ENCODE results near the gene C6orf58.

The C6orf58 gene

DNA sequence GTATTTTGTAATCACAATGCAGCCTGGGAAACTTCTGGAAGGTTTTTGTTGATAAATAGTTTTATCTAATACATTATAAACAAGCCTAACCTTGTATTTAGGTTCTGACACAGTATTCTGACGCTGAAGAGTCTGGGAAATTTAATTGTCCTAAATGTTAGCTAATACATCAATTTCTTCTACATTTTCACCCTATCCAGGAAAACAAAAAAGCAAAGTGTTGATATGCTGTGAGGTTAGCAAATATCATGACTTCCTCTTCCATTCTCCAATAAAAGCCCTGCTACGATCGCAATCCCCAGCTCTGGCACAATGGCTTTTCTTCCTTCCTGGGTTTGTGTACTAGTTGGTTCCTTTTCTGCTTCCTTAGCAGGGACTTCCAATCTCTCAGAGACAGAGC lies at the start of gene C6orf58:
C6orf58 (plus strand) TSS at position 301 of the 400 bp plus-strand sequence; CDS start at position 313, 12 bp downstream.
- DNase-seq = no peak

- DNase-seq = no peak
Observed at GRCh38 chr6:127533011-127533410, 44.0 kb upstream of the C6orf58 start.

- no peak for DNase-seq
Observed at GRCh38 chr6:127533736-127534135, 43.2 kb upstream of the C6orf58 start.

DNA sequence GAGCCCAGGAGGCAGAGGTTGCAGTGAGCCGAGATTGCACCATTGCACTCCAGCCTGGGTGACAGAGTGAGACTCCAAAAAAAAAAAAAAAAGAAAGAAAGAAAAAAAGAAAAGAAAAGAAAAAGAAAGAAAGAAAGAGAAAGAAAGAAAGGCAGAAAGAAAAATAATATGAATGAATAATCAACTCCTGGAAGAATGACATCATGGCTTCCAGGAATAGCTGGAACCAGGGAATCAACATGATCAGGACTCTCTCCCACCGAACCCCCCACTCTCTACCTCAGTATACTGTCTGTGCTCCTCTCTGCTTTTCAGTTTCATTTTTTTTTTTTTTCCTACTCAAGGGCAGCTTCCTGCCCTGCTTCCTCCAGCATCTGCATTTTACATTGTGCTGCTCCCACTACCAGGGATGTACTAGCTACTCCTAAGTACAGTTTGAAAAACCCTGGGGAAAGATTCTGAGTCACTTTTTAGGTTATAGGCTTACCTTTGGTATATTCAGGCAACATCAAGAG lies 38.2 kb upstream of the C6orf58 start:
- no peak for DNase-seq

- DNase-seq = no peak
Observed at GRCh38 chr6:127539272-127539671, 37.7 kb upstream of the C6orf58 start.

GRCh38 chr6:127547215-127547614 lies 29.8 kb upstream of the C6orf58 start:
- no peak for DNase-seq

GRCh38 chr6:127547904-127548649 lies 28.9 kb upstream of the C6orf58 start:
- no peak for DNase-seq

- no peak for DNase-seq
Observed at GRCh38 chr6:127550403-127550802, 26.6 kb upstream of the C6orf58 start.

DNA sequence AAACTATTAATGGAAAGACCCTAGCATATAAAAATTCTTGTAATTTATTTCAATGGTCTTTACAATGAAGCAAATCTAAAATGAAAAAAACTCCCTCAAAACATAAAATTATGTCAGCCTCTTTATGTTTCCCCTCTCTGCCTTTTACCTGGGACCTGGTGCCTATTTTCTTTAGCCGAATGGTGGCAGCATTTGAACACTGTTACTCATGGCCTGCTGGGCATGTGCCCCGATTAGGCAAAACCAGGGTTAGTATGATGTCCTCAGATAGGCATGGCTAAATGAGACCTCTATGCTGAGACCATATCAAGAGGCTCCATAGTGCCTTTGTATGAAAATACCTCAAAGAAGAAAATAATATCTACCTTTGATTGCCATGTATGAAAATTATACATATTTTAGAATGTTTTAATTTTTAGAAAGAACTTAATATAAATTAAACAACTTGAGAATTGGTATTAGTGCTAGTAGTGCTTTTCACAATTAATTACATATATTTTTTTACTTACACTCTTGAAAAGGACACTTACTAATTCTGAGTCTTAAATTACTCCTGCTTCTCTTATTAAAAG lies 22.5 kb upstream of the C6orf58 start:
- peak; percentile 2 for DNase-seq

DNA sequence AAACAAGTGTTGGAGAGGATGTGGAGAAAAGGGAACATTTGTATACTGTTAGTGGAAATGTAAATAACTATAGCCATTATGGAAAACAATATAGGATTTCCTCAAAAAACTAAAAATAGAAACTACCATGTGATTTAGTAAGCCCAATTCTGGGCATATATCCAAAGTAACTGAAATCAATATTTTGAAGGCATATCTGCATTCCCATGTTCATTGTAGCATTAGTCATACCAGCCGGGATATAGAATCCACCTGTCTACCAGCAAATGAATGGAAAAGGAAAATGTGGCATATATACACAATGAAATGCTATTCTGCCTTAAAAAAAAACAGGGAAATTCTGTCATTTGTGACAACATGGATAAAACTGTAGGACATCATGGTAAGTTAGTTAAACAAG lies 15.3 kb upstream of the C6orf58 start:
- DNase-seq = no peak

DNA sequence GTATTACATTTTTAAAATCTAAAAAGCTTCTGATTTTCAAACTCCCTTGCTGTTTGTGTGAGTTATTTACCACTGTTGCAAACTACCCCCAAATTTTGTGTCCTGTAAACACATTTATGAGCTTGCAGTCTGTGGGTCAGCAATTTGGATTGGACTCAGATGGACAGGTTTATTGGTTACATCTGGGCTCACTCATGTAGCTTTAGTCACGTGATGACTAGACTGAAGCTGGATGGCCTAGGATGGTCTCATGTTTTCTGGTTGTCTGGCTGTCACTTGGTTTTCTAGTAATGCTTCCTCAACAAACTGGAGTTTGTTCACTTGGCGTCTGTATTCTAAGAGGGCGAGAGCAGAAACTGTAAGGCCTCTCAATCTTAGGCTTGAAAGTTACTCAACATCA lies 12.2 kb upstream of the C6orf58 start:
- no peak for DNase-seq

DNA sequence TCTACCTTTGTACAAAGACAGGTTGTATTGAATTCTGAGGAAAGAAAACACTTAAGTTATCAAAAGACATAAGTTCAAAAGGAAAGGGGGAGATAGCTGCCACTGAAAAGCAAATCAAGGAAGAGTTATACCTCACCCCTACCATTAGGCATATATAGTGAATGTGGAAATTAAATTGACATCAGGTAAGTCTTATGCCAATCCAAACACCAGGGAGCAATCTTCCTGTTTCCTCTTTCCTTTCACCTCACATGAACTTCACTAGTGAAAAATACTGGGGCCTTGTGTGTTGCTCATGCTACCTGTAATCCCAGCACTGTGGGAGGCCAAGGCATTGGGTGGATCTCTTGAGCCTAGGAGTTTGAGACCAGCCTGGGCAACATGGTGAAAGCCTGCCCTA lies 10.9 kb upstream of the C6orf58 start:
- no peak for DNase-seq

DNA sequence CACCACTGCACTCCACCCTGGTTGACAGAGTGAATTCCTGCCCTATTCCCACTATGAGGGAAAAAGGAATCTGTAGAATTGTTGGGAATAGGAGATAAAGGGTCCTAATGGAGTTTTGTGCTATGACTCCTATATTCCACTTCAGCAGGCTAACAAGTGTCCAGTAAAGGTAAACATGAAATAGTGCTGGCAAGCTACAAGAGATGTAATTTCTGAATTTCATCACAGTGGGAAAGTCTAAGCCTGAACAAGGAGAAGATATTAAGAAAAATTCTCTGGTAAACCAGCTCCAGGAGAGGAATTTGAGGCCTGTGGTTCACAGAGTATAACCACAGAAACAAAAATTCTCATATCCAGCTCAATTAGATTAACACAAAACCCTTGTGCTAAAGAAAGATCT lies 10.3 kb upstream of the C6orf58 start:
- DNase-seq = no peak

DNA sequence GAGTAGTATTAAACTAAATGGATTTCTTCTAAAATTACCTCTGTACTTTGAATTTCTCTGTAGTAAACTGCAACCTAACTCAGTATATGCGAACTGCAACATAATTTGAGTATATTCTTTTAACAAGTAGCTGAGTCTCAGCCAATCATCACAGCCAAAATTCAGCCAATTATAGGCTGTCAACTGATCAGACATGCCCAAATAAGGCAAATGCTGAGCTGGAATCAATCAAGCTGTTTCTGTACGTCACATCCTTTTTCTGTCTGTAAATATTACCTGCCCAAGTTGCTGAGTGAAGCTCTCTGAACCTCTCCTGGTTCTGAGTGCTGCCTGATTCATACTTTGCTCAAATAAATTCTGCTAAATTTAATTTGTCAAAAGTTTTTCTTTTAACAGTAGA lies 9.5 kb upstream of the C6orf58 start:
- DNase-seq = no peak

- DNase-seq = no peak
Observed at GRCh38 chr6:127570739-127571389, 6.1 kb upstream of the C6orf58 start.

DNA sequence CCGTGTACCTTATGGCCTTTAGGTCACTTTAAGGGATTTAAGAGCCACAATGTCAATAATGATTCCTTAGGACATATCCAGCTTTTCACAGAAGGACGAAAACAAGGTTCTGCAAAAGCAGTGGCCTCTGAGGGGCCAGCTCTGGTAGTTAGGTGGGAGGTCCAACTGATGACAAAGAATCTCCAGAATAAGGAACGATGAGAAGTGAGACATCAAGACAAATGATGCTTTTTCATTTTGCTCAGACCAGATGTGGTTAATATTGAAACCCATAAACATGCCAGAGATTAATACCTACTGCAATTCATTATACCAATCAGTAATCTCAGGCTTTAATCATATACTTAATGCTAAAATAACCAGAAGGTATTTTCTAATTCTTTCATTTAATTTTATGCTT lies 1.9 kb downstream of the C6orf58 start:
- no peak for DNase-seq

DNA sequence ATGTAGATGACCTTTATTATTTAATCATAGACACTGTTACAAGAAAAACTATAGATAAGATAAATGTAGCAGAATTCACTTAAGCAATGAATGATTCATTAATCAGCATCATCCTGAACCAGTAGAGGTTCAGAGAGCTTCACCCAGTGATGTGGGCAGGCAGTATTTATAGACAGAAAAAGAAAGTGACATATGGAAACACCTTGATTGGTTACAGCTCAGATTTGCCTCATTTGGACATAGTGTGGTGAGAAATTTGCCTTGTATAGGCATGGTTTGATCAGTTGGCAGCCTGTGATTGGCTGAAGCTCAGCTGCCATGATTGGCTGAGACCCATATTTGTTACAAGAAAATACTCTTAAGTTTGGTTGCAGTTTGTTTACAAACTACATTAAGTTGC lies 4.6 kb downstream of the C6orf58 start:
- no peak for DNase-seq

DNA sequence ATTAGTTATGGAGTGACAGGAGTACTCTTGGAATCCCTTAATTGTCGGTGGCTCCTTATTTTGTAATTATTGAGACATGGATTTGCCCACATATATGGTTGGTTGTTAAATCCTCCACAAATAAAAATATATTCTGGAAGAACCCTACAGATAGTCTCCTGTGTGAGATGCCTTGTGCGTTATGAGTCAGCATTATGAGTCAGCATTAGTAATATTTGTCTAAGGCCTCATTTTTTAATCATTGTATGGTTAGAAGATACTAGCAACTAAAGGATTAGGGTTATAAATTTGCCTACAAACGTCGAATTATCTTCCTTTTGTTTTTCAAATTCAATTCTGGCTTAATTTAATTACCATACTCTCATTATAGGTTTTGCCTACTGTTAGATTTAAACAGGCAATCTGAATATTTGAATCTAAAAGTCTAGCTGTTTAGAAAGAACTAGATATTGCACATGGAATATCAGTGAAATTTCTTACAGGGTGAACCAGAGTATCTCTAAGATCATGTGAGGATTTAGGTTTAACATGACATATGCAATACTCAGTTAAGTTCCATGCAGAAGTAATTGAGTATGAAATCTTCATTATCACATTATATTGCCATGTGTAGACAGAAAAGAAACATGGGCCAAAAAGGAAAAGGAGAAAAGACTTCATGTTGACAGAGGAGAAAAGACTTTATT lies 5.9 kb downstream of the C6orf58 start:
- no peak for DNase-seq

GRCh38 chr6:127585123-127585522 lies 8.1 kb downstream of the C6orf58 start:
- no peak for DNase-seq

DNA sequence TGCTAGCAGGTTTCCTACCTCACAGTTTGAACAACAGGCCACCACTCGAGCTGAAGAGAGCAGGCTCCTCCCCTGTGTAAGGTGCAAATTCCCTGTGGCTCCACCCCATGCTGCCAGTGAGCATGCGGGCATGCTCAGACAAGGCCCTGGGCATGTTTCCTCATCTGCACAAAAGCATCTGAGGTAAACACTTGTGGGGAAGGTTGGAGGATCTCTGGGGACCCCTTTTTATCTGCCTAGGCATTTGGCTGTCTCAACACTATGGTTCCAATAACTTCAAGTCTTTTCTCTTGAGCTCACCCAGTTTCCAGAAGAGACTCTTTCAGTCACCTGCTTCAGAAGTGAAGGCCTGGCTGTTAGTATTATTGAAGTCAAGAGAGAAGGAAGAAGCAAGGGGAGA lies 9.4 kb downstream of the C6orf58 start:
- no peak for DNase-seq

- no peak for DNase-seq
Observed at GRCh38 chr6:127587875-127588274, 10.9 kb downstream of the C6orf58 start.

DNA sequence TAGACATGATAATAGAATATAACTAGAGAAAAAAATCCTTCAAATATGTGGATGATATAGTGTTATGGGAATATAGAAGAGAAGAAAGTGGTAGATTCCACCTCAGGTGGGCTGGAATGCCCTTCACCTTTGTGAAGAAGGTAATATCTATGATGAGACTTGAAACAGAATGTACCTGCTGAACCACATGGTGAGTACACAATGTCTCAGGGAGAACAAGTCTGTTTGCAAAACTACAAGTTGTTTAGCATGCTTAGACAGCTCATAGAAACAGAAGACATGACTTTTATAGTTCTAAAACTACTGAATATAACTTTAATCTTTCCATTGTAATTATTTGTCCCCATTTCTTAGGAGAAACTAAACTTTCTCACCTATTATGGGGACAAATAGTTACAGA lies 12.2 kb downstream of the C6orf58 start:
- DNase-seq = no peak

- DNase-seq = no peak
Observed at GRCh38 chr6:127590344-127590743, 13.4 kb downstream of the C6orf58 start.

DNA sequence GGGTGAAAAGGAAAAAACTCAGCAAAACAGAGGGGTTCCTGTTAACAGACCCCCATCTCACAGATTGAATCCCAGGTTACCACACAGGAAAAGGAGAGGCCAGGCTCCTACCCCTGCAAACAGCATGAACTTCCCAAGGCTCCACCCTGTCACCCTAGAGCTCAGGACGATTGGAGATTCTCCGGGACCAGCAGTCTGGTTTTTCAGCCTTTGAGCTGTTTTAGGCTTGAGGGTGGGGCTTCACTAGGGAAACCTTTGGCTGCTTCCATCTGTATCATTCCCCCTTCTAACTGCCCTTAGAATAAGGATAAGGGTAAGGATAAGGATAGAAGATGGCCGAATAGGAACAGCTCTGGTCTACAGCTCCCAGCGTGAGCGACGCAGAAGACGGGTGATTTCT lies 16.0 kb downstream of the C6orf58 start:
- DNase-seq = no peak
